ENCODE results near the gene LUZP4. TPM values are rescaled to one million over a fixed set of nuclear protein-coding genes. Genes with fewer than 3 reads are reported as not detected.
A peak's percentile ranks its signal among the peaks of the same experiment; 100 is the strongest.

LUZP4 gene
- total RNA-seq (not detected), polyA plus RNA-seq (ENCODE audit: insufficient read depth, low read depth, low replicate concordance) (not detected)
- long read RNA-seq, donor 1, result 0 reads
- long read RNA-seq, donor 2, result 0 reads
- long read RNA-seq, donor 3, result 0 reads
- long read RNA-seq, donor 4, result 0 reads
- long read RNA-seq, donor 5, result 0 reads
- long read RNA-seq, donor 6, result 0 reads
- long read RNA-seq, donor 7, result 0 reads
- long read RNA-seq, donor 8, result 0 reads
- long read RNA-seq, donor 9, result 0 reads
- long read RNA-seq, donor 10, result 0 reads

- FAIRE-seq, result no peak
- no peak for TF ChIP-seq CTCF (IDR thresholded peaks at IDR 0.05; ENCODE audit: borderline replicate concordance, extremely low read depth, insufficient read depth)
- Histone ChIP-seq H3K9me3 (ENCODE audit: control insufficient read depth in 2 of 3, insufficient read depth in 1 of 3, low read length in 3 of 3) (no peaks in the 10 kb centered on the region), H3K27me3 (ENCODE audit: control insufficient read depth, insufficient read depth, low read length) (no peaks in the 10 kb centered on the region), H3K4me3 (ENCODE audit: low read length in 3 of 3) (no peak within 1 kb of the TSS), H3K27ac (ENCODE audit: low read depth in 2 of 2, low read length in 2 of 2) (no peak within 1 kb of the TSS), H3K36me3 (ENCODE audit: control insufficient read depth in 2 of 3, insufficient read depth in 3 of 3, low read length in 3 of 3) (no peaks in the 10 kb centered on the region), H3K4me1 (ENCODE audit: control insufficient read depth in 2 of 3, insufficient read depth in 2 of 3, low read depth in 1 of 3, low read length in 3 of 3) (no peaks in the 10 kb centered on the region), H3K9ac (ENCODE audit: low read length in 3 of 3) (no peak within 1 kb of the TSS)
- DNase-seq, result no peak
- intact Hi-C loops (cut with DNase I), result no loop called here
Observed at GRCh38 chrX:115289465-115289864, at the start of gene LUZP4. Gene LUZP4, plus strand, starts transcription at chrX:115289715. Its CDS starts 45 bp downstream, at chrX:115289760.

- Histone ChIP-seq H3K4me1 (ENCODE audit: control insufficient read depth in 2 of 3, insufficient read depth in 2 of 3, low read depth in 1 of 3, low read length in 3 of 3) (no peaks in the 10 kb centered on the region), H3K36me3 (ENCODE audit: control insufficient read depth in 2 of 3, insufficient read depth in 3 of 3, low read length in 3 of 3) (no peaks in the 10 kb centered on the region), H3K4me3 (ENCODE audit: low read length in 3 of 3) (no peak overlapping the region), H3K27ac (ENCODE audit: low read depth in 2 of 2, low read length in 2 of 2) (no peak overlapping the region), H3K9ac (ENCODE audit: low read length in 3 of 3) (no peak overlapping the region), H3K27me3 (ENCODE audit: control insufficient read depth, insufficient read depth, low read length) (no peaks in the 10 kb centered on the region), H3K9me3 (ENCODE audit: control insufficient read depth in 2 of 3, insufficient read depth in 1 of 3, low read length in 3 of 3) (no peaks in the 10 kb centered on the region)
- TF ChIP-seq CTCF (IDR thresholded peaks at IDR 0.05; ENCODE audit: borderline replicate concordance, extremely low read depth, insufficient read depth), result no peak
- intact Hi-C loops (cut with DNase I), result no loop called here
- peak; percentile 11 for FAIRE-seq
- DNase-seq, result no peak
Observed at GRCh38 chrX:115251458-115252233, 37.9 kb upstream of the LUZP4 start.

- peaks cover 5% of the 10 kb centered on the region for H3K27me3 ChIP-seq (ENCODE audit: control insufficient read depth, insufficient read depth, low read length)
- H3K36me3 ChIP-seq (ENCODE audit: control insufficient read depth in 2 of 3, insufficient read depth in 3 of 3, low read length in 3 of 3), result no peaks in the 10 kb centered on the region
- no peaks in the 10 kb centered on the region for H3K9me3 ChIP-seq (ENCODE audit: control insufficient read depth in 2 of 3, insufficient read depth in 1 of 3, low read length in 3 of 3)
- FAIRE-seq, result no peak
- intact Hi-C loops (cut with DNase I), result no loop called here
- H3K4me1 ChIP-seq (ENCODE audit: control insufficient read depth in 2 of 3, insufficient read depth in 2 of 3, low read depth in 1 of 3, low read length in 3 of 3), result no peaks in the 10 kb centered on the region
- H3K27ac ChIP-seq (ENCODE audit: low read depth in 2 of 2, low read length in 2 of 2), result no peak overlapping the region
- H3K9ac ChIP-seq (ENCODE audit: low read length in 3 of 3), result no peak overlapping the region
- DNase-seq, result no peak
- TF ChIP-seq CTCF (IDR thresholded peaks at IDR 0.05; ENCODE audit: borderline replicate concordance, extremely low read depth, insufficient read depth), result no peak
- H3K4me3 ChIP-seq (ENCODE audit: low read length in 3 of 3), result no peak overlapping the region
Observed at GRCh38 chrX:115255003-115255402, 34.5 kb upstream of the LUZP4 start.
